Epidermal melanocyte (primary cell): ENCODE data around the gene FBXO9.

Experiments used
- DNase-seq: peaks from one replicate; pipeline ENCODE4 v3.0.0; 2011; ENCODE audit warnings: low spot score; ENCODE audit not compliant: insufficient read length

The FBXO9 gene

DNA sequence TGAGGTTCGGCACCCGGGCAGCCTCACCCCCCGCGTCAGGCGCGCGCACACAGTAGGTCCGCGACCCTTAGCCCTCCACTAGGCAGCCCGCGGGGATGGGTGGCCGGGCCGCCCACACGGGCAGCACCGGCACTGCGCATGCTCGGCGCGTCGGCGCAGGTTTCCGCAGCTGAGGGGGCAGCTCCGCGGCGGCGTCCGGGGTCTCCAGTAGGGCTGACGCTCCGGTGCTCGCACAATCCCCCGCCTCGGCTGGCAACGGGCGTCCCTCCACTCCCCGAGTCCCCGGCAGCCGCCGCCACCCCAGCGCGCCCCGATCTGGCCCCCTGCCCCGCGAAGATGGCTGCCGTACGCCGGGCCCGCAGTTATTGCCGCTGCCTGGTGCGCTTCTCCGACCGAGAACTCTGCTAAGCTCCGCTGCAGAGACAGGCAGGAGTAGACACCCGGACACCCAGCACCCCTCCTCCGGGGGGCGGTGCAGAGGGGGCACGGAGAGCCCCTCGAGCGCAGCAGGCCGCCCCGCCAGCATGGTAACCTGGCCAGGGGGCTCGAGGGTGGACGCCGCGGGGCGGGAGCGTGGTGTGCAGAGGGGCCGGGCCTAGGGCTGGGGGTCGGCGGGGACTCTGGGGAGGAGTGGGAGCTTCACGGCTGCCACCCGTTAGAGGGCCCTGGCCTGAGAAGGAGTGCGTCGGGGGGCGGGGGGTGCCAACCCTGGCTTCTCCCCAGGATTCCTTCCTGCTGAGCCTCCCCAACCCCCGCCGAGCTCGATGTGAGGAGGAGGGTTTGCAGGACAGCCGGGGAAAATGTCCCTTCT is at the start of gene FBXO9:
Gene FBXO9 (plus strand): TSS at position 139 of the 811 bp plus-strand sequence. CDS start 386 bp downstream, at position 525.
- no peak for DNase-seq

DNA sequence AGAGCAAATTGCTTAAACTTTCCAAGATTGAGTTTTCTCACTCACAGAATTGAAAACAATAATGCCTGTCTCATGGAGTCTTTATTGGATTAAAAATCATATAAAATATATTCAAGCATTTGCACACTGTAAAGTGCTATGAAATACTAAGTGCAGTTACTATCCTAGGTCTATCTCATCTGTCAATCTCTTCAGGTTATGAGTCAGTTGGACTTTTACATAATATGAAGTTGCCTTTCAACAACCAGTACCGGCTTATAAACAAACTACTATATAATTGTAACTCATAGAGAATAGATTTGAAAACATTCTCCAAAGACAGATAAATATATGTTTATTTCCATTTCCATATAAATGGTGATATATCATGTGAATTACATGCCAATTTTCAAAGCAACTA is 49.7 kb upstream of the FBXO9 start:
- DNase-seq = no peak

DNA sequence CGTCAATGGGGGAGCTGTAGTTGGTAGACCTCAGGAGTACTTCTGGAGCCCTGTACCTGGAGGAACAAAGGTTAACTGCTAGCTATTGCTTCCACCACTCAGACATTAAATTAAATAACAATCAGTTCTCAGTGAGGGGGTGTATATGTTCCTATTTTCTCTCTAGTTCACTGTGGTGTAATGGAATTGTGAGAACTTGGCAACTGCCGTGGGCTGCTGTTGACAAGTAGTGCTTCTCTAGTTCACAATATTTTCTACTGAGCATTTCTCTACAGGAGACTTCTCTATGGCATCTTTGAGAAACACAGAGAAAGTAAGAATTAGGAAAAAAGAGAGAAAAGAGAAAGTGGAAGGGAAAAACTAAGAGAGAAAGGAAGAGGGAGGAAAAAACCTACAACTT is 46.8 kb upstream of the FBXO9 start:
- no peak for DNase-seq

DNA sequence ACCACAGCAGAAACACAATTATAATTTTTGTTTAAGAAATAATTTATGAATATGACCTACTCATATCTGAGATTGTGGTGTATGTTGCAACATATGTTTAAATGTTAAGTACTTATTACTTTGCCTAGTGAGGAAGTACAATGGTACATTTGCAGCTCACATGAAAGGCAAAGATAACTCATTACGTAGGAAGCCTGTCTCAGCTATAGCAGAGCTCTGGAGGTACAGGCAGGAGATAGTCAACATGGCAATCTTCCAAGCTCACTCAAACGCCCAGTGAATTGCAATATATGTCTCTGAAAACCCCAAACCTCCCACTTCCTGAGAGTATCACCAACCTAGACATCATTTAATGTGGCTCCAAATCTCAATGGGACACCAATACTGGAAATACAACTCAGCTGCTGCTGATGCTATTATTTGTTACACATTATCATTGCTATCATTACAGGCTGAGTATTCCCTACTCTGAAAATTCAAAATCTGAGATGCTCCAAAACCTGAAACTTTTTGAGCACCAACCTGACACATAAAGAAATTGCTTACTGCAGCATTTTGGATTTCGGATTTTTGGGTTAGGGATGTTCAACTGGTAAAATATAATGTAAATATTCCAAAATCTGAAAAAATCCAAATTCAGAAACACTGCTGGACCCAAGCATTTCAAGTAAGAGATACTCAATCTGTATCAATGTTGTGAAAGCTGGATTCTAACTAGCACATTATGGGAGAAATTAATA is 45.0 kb upstream of the FBXO9 start:
- DNase-seq = no peak

DNA sequence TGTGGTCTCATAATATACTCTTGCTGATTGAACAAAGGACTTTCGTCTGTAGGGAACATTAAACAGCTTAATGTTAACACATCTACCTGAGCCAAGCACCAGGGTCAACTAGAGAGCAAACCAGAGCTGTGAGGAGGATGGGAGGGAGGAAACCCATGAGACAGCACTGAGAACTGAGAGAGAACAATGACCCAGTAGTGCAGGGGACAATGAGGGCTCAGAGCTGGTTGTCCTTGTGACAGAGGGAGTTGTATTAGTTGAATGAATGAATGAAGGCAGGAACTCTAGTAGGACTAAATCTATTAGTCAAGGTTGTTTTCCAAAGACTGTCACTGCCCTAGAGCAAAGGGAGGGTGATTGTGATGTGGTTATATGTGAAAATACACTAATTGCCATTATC is 41.9 kb upstream of the FBXO9 start:
- no peak for DNase-seq

DNA sequence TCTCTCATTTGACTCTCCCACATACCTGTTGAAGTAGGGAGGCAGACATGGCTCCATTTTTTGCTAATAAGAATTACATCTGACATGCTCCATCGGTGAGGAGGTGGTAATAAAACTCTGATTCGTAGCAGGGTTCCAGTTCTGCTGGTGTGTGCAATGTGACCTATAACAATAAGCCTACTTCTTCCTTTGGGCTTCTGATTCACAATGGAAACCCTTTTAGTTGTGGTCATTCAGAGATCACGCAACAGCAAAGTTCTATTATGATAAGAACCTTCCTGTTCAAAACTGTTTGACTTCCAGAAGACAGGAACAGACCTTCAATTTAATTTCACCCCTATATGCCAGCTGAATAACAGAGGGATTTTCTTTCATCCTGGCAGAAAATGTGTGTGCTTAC is 38.7 kb upstream of the FBXO9 start:
- no peak for DNase-seq

DNA sequence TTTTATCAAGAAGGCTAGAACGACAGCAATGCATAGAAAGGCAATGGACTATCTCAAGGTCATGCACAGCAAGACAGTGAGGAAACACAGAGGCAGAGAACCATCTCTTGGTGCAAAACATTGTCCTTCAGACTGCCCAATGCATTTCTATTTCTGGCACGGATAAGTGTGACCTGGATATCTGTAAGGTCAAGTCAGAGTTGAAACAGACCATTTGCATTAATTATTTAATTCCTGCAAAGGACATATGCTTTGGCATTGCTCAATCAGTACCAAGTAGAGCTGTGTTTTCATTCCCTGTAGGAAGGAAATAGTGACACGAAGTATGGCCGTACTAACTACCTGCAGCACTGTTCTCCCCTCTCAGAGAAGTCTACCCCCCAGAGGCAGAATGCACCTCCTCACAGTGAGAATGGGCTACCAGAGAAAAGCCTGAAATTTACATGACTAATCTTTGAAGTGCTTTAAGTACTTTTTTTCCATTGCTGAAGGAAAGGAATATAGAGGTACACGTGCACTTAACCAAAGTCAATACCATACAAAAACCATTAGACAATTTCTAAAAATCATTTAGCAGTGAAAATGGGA is 38.0 kb upstream of the FBXO9 start:
- DNase-seq = no peak

DNA sequence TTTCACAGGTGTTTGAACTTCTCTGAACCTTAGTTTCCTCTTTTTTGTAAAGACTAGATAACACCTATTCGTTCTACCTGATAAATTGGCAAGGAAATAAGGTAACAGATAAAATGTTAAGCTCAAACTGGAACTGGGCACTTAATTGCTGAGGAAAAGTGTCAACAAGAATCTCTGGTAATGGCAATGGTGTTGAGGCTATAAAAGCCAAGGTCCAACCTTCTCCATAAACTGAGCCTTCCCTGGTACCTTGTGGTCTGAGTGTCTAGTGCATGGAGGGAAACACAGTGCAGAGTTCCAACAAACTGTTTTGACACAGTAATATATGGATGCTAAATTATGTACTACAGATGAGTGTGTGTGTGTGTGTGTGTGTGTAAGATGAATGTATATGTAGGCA is 36.7 kb upstream of the FBXO9 start:
- DNase-seq = no peak

DNA sequence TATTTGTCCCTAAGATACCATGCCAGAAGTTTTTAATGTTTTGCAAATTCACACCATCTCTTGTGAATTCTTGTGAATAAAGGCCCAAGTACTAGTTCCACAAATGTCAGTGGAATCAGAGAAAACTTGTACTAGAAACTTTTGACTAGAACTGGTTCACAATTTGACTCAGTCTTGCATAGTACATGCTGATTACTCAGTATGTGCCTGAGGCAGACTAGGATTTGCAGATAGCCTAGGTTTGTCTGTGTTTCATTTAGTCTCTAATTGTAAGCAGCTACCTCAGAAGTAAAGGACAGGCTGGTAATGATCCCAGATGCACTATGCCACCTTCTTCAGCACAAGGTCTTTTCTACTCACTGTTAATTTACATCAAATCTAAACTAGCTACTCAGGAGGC is 35.9 kb upstream of the FBXO9 start:
- no peak for DNase-seq

DNA sequence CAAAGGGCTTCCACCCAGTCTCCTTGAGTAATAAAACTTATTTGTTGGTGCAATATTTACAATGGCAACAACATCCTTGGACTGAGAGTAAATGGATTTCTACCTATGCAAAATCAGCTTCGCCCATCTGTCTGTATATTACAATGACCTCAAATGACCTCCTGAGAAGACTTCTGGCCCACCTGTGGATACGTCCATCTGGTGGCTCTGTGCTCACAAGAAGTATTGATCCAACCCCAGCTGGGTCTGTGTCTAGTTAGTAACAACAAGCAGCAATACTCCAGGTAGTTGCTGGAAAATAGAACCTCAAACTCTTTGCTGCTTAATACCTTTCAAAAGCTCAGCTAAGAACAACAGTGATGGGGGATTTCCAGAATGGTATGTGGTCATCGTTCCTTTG is 35.4 kb upstream of the FBXO9 start:
- no peak for DNase-seq

DNA sequence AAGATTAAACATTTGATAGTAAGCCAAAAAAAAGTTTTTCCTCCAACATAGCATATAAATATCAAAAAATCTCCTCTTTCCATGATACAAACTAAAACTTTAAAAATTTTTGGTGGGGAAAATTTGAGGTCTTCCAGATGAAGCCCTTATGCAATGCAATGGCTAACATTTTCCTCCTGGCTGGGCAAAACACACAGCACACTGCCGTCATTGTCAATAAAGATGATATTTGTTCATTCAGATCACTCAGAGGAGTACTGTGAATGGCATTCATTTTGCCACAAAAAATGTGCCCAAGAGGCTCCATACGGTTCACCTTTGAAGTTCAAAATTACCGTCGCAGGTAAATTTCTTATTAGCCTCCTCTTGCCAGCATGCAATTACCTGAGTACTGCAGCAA is 33.9 kb upstream of the FBXO9 start:
- no peak for DNase-seq

DNA sequence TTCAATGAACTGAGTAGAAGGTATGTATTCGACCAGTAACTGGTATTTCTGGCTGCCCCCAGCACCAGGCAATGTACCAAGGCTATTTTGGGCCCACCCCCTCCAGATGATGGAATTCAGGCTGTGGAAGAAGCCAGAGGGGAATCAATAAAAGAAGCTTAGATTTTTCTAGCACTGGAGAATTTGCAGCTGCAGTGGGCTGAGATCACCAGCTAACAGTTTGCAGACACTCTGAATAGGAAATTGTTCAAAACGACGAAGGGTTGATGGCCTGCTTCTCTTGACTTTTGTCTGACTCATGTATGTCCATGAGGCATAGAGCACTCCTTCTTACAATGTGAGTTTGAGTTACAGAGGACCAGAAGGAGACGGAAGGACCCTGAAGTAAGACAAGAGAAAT is 32.4 kb upstream of the FBXO9 start:
- no peak for DNase-seq

DNA sequence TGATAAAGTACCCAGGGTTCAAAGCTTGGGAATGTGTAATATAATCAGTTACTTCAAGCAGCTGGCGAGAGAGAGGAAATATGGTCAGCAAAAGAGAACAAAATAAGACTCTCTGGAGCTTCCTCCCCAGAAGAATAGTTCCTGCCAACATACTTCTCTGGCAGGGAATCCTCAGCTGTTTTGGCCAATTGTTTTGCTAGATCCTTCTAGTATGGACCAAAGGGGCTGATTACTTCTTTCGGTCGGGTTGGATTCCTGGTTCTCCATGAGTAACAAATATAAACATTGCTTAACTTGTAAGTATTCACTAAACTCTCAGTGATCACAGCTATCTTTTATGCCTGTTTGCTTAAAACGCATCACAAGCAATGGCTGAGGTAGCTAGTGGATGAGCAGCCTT is 31.4 kb upstream of the FBXO9 start:
- DNase-seq = no peak

DNA sequence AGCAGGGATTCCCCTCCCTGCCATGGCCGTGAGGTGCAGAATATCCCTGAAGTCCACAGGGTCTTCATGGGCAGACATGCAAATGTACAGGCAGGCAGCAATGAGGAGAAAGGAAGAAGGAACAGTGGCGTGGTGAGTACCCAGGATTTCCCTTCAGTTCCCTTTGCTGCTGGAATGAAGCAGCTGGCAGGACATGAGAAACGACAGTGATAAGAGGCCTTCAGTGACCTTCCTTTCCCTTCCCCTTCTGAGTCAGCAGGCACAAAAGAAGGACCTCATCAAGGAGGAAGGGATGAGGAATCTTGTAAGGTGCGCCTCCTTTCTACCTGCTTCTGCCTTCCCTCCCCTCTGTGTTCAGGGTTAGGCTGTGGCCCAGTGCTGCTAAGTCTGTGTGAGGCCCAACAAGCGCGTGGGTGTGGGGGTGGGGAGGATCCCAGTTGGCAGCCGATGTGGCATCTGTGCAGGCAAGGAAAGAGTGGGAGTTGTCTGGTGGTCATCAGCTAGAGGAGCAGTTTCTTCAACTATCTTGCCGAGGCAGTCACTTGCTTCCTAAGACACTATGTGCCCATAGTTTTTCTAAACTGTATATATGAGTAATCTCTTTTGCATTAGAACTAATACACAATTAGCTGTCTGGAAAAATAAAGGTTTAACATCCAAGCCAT is 29.5 kb upstream of the FBXO9 start:
- no peak for DNase-seq

DNA sequence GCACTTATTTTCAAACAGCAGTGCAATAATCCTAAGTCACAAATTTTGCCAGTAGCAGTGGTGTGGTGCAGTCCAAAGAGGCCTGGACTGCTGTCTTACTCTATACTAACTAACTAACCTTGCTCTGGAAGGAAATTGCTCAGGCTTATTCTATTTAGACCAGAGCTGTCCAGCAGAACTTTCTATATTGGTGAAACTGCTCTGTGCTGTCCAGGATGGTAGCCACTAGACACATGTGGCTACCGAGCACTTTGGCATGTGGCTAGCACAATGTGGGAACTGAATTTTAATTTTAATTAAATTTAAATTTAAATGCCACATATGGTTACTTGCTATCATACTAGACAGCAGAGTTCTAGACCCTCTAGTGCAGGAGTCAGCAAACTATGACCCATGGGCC is 27.1 kb upstream of the FBXO9 start:
- no peak for DNase-seq

DNA sequence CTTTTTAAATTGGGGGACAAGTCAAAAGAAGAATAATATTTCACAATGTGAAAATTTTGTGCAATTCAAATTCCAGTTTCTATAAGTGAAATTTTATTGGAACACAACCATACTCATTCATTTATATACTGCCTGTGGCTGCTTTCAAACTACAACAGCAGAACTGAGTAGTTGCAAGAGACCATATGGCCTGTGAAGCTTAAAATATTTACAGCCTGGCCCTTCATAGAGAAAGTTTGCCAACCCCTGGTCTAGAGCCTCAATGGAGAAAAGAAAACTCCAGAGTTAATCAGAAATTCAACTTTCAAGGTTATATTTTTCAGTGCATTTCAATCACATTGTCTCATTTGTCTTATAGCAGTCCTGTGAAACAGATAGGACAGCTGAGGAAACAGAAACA is 26.6 kb upstream of the FBXO9 start:
- DNase-seq = no peak

DNA sequence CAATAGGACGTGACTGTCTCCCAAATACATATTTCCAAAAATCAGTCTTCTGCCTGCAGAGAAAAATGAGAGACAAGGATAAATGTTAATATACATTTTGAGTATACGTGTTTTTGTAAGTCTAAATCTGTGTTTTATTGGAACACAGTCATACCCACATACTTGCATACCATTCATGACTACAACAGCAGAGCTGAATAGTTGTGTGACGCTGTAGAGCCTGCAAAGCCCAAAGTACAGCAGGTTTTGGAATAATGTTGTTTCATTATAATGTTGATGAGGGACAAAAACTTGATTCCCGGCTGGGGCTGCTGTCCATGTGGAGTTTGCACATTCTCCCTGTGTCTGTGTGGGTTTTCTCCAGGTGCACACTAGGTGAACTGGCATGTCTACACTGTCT is 23.8 kb upstream of the FBXO9 start:
- no peak for DNase-seq

DNA sequence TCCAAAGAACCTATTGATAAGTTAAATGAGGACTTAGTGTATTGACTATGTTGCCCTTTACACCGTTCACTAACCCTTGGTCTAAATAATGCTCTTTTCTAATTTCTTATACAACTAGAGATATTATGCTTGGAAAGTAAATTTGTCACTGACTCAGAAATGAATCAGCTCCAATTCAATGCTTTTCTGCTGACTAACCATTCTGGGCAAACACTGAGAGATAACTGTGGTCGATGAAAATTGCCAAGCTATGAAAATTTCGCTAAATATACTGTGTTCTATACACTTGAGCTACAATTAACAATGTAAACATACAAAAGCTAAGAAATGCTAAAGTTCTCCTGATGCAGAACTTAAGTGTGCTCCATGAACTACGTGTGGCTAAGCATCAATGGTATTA is 23.1 kb upstream of the FBXO9 start:
- no peak for DNase-seq

DNA sequence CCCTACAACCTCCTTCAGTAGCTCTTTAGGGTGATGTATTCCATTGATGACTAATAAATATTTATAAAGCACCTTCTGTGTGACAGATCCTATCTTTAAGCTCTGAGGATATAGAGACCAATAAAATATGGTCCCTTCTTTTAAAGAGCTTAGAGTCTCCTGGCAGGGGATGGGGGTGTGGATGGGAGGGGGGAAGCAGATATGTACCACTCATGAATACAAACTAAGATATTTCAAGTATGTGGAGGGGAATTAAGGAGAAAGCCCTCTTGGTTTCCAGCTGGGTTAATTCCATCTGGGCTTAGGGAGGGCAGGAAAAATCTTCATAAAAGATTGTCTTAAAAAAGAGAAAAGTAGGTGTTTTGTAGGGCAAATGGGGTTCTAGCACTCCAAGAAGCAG is 21.6 kb upstream of the FBXO9 start:
- no peak for DNase-seq

DNA sequence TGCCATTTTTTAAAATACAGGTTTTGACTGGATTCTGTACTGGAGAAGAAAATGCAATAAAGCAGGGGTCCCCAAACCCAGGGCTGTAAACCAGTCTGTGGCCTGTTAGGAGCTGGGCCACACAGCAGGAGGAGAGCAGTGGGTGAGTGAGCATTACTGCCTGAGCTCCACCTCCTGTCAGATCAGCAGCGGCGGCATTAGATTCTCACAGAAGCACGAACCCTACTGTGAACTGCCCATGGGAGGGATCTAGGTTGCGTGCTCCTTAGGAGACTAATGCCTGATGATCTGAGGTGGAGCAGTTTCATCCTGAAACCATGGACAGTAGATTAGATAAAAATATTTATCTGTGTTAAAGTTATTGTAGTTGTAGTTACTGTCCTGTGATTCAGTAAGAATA is 21.1 kb upstream of the FBXO9 start:
- no peak for DNase-seq

DNA sequence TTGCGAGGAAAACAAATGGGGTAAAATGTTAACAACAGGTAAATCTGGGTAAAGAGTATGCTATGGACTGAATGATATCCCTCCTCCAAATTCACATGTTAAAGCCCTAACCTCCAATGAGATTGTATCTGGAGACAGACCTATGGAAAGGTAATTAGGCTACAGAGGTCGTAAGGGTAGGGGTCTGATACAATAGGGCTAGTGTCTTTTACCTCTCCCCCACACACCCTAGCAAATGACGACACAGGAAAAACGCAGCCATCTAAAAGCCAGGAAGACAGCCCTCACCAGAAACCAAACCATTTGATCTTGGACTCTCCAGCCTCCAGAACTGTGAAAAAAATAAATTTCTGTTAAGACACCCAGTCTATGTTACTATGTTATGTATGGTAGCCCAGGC is 20.6 kb upstream of the FBXO9 start:
- DNase-seq = no peak
